Stimulated activated CD4-positive, alpha-beta T cell treated with anti-CD3 and anti-CD28 coated beads, Interleukin-4, amount 100 ng/mL, for 1 hour (primary cell): Measurements from ENCODE around the gene TRPC4AP.
A peak's percentile ranks its signal among the peaks of the same experiment; 100 is the strongest.
"Not testable (repeated sequence)": the region's sequence is repeated elsewhere in the genome, so short reads cannot be mapped to it uniquely, and the experiment has no call there.

Experiments
- DNase-seq: peaks from one replicate; pipeline ENCODE4 v3.0.0-alpha.2; 2020

Gene TRPC4AP

GRCh38 chr20:35092524-35093266 is at the start of gene TRPC4AP:
Gene TRPC4AP (minus strand): TSS chr20:35092807. CDS start chr20:35092781, 26 bp downstream.
- peak; percentile 88 for DNase-seq

GRCh38 chr20:35135867-35136586 is 43.4 kb upstream of the TRPC4AP start:
- no peak for DNase-seq

- no peak for DNase-seq
These were observed 42.3 kb upstream of the TRPC4AP start for GRCh38 chr20:35134880-35135279.

GRCh38 chr20:35134472-35134871 is 41.9 kb upstream of the TRPC4AP start:
- DNase-seq = no peak

GRCh38 chr20:35133735-35134134 is 41.1 kb upstream of the TRPC4AP start:
- no peak for DNase-seq

- DNase-seq = no peak
These were observed 40.4 kb upstream of the TRPC4AP start for GRCh38 chr20:35133031-35133430.

- no peak for DNase-seq
These were observed 39.3 kb upstream of the TRPC4AP start for GRCh38 chr20:35131934-35132333.

- no peak for DNase-seq
These were observed 37.1 kb upstream of the TRPC4AP start for GRCh38 chr20:35129647-35130069.

- no peak for DNase-seq
These were observed 33.1 kb upstream of the TRPC4AP start for GRCh38 chr20:35125753-35126152.

GRCh38 chr20:35122756-35123405 is 30.3 kb upstream of the TRPC4AP start:
- no peak for DNase-seq

GRCh38 chr20:35121186-35121585 is 28.6 kb upstream of the TRPC4AP start:
- DNase-seq = no peak

GRCh38 chr20:35120012-35120701 is 27.6 kb upstream of the TRPC4AP start:
- DNase-seq = no peak

GRCh38 chr20:35117629-35118028 is 25.0 kb upstream of the TRPC4AP start:
- DNase-seq = no peak

- no peak for DNase-seq
These were observed 24.6 kb upstream of the TRPC4AP start for GRCh38 chr20:35117196-35117595.

GRCh38 chr20:35116258-35116657 is 23.7 kb upstream of the TRPC4AP start:
- DNase-seq = no peak

- DNase-seq = no peak
These were observed 23.0 kb upstream of the TRPC4AP start for GRCh38 chr20:35115606-35116005.

- DNase-seq = not testable (repeated sequence)
These were observed 19.7 kb upstream of the TRPC4AP start for GRCh38 chr20:35112276-35112675.

GRCh38 chr20:35111141-35111888 is 18.7 kb upstream of the TRPC4AP start:
- no peak for DNase-seq

- DNase-seq = no peak
These were observed 16.3 kb upstream of the TRPC4AP start for GRCh38 chr20:35108921-35109320.

- no peak for DNase-seq
These were observed 14.3 kb upstream of the TRPC4AP start for GRCh38 chr20:35106827-35107380.

GRCh38 chr20:35104685-35105295 is 12.2 kb upstream of the TRPC4AP start:
- no peak for DNase-seq

- no peak for DNase-seq
These were observed 9.0 kb upstream of the TRPC4AP start for GRCh38 chr20:35101620-35102019.
